Activated naive CD4-positive, alpha-beta T cell (primary cell): ENCODE data around the gene LHFPL6.
"Not testable (repeated sequence)": the region's sequence is repeated elsewhere in the genome, so short reads cannot be mapped to it uniquely, and the experiment has no call there.

ENCODE experiments used
- DNase-seq, 4 experiments: peaks; one replicate each; lab custom pipeline; 2025; lab: John Stamatoyannopoulos, UW

LHFPL6 gene

DNA sequence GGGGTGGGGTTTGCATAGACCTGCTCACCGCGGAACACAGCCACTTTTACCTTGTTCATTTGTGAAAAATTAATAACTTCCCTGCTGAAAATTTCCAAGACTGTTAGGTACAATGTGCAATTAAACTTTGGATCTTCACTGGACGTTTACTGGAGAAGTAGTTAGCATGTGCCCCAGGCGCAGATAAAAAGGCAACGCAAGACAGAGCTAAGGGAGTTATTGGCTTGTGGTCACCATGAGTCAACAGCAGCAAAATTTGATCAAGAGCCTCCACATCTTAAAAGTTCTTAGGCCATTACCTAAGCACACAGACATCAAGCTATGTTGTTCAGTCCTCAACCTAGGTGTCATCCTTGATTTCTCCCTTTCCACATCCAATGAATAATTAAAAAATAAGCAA, 257.0 kb downstream of the LHFPL6 start:
- DNase-seq: no peak

DNA sequence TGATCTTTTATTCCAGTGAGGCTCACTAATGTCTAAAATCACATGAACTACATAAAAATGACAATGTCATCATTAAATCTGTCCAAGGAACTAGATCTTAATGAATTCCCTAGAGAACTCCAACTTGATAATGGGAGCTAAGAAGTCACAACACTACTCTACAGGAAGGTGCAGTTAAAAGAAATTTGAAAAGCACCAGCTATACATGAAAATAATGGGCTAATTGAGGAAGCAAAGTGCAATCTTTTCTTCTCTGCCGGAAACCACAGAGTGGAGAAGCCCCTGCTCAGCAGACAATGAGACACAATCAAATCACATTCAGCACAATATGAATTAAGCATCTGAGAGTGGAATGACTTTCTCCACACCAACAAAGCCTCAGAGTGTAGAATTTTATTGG, 261.7 kb downstream of the LHFPL6 start:
- no peak for DNase-seq

DNA sequence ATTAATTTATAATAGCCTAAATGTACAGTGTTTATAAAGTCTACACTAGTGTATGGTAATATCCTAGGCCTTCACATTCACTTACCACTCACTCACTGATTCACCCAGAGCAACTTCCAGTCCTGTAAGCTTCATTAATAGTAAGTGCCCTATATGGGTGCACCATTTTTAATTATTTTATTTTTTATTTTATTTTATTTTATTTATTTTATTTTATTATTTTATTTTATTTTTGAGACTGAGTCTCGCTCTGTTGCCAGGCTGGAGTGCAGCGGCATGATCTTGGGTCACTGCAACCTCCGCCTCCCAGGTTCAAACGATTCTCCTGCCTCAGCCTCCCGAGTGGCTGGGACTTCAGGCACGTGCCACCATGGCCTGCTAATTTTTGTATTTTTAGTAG, 264.9 kb downstream of the LHFPL6 start:
- DNase-seq: not testable (repeated sequence)

DNA sequence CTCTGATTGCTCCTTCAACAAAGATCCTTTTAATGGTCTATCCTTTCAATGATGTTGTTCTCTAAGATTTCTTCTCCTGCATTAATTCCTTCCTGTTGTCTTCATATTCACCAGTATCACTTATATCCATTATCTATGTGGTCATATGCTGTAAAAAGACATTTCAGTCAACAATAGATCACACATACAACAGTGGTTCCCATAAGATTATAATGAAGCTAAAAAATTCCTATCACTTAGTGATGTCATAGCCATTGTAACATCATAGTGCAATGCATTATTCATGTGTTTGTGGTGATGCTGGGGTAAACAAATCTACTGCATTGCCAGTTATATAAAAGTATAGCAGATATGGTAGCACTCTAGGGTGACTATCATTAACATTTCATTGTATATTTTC, 266.1 kb downstream of the LHFPL6 start:
- no peak for DNase-seq

DNA sequence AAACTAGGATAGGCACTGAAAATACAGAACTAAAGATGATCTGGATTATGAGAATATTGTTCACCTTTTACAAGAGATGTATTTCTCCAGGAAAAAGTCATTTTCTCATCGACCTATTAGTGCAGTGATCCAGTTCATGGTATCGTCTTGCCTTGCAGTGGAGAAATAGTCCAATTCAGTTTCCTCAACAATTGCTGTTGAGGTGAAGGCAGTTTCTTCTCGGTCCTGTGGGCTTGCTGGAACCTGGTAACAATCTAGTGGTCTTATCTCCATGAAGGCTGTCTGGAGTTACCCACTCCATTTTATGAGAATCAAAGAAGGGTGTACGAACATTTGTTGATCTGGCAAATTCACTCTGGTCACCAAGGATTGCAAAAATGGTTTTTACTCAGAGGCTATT, 266.8 kb downstream of the LHFPL6 start:
- no peak for DNase-seq

DNA sequence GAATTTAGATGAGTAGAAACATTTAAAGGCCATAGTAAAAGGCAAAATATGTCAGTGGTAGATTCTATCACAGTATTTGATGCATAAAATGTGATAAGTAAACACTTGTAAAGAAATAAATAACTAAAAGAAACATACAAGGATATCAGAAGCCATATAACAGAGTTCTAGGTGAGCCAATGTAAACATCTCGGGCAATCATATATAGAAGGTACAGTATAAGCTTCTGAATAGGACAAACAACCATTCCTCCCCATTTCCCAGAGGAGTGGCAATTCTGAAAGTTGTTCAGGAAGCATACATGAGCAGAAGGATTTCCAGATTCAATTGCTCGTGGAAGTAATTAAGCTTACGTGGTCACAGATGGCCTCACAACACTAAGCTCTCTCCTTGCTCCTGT, 267.3 kb downstream of the LHFPL6 start:
- no peak for DNase-seq

DNA sequence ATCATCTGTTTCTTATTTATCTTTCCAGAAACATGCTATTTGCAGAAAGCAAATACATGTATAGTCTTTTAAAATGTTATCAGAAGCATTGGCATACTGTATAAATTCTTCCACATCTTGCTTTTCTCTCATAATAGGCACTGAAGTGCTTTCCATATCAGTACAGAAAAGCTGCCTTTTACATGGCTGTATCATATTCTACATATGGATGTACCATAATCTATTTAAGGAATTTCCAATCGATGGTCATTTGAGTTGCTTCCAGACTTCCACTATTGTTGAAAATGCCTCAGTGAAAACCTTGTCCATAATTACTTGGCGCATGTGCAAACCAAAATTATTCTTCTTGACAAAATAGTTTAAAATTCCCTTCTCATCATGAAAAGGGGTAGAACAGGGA, 272.5 kb downstream of the LHFPL6 start:
- no peak for DNase-seq

DNA sequence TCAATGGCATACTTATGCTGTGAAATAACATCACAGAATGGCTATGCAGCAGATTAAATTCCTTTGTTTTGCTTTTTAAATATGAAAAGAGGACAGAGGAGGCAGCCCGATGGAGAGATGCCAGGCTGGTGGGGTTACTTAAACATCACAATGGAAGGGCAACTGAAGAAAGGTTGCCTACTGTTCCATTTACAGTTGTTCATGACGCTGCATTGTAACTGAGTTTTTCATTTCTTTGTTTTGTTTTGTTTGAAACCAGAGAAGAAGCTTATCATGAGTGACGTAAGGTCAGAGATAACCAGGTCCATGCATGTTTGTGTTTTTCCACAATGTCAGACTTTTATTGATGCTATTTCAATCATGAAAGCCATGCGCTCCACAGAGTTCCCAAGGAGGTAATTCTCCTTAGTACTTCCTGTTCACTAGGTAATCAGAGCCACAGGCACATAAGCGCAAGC, 273.8 kb downstream of the LHFPL6 start:
- DNase-seq: no peak

DNA sequence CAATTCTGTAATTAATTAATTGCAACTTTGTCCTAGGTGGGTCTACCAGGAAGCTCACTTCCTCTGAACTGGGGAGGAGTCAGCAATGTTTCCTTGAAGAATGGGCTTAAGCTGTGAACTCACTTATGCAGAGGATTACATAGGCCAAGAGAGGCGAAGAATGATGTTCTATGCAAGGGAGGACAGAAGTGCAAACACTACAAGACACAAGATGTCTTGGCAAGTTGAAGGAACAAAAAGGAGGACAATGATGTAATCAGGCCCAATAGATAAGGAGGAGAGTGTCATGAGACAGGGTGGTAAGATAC, 275.9 kb downstream of the LHFPL6 start:
- DNase-seq: no peak

DNA sequence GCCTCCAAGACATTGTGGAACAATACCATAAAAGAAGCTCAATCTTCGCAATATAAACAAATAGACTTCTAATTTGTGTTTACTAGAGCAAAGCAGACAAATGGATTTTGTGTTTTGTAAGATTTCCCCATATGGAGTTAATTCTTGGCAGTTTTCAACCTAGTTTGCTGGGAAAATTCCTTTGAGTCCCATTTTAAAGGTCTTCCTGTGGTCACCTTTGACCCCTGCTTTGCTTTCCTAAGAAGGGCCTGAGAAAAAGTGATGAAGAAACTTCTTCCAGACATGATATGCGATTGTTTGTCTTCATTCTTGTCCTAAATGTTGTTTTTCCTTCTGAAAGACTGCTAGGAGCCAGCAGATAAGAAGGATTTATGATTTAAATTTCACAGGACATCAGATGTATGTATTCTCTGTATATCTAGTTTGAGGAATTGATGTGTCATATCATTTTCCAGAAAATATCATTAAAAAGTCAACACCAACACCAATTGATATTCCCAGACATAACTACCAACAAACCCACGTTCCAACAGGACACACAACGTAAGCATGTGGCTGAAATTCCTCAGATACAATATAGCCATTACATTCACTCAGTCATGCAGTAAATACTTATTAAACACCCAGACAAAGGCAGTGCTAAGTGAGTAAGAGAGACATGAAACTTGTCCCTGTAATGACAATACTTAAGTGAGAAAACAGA, 276.4 kb downstream of the LHFPL6 start:
- no peak for DNase-seq

DNA sequence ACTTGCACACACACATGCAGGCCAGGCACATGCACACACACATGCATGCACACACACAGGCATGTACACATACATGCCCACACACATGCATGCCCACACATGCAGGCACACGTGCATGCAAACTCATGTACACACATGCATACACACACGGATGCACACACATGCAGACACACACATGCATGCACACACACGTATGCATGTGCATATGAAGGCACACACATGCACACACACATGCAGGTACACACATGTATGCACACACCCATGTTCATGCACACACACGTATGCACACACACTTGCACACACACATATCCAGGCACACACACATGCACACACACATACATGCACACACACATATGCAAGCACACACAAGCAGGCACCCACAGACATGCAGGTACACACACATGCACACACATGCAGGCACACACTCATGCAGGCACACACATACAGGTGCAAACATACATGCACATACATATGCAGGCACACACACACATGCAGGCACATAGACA, 278.1 kb downstream of the LHFPL6 start:
- DNase-seq: no peak

DNA sequence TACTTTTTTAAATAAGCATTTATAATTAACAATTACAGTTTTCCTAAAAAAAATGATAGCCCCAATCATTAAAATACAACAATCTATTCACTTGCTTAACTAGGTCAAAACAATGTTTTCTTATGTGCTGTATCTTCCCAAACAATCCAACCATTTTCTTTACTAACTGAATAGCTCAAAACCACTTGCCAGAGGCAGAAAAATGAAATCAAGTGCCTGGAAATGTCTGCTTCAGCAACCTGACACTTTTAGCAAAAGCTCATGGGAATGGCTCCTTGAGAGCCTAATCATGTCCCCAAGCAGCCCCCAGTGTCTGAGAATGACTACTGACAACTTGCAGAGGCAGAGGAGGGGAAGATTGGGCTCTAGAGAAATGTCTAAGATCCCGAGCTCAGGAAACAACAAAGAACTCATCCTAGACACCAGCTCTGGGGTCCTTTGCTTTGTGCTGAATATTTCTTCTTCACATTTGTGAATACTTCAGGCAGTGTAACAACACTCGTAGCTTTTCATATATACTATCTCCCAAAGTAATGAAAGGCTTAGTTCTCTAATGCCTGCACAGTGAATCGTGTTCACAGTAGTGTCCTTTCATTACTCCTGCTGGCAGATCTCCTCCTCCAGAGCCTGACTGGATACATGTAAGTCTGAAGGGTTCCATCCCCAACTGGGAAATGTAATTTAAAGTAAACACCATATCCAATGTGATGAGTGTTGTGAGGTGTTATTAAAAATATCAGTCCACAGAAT, 280.0 kb downstream of the LHFPL6 start:
- no peak for DNase-seq

DNA sequence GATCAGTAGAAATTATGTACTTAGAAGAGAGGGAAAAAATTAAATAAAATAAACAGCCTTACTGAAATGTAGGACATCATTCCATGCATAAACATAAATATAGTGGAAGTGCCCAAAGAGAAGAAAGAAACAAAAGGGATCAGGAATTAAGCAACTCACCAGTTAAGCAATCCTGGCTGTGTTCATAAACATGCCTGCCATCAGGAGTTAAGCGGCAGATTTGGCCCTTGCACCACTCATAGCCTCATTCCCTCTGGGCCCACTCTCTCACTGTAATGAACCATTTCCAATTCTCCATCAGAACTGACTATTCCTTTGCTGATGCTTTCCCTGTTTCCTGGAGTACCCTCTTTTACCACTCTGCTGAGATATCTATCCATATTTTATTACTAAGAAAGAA, 281.4 kb downstream of the LHFPL6 start:
- DNase-seq: no peak

DNA sequence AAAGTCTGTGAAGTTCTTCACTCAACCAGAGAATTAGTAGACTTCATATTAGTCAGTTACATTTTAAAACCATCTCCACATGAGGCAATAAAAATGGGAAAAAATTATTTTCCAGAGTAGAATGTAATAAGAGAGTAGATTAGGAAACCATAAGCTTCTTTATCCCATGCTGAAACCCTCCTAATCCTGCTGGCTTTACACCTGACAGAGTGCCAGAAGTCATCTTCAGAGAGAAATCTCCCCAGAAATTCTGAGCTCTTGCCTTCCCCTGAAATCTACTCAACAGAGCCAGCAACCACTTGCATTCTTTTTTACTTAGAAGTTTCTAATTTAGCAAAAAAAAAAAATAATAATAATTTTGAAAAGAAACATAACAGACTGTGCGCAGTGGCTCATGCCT, 284.8 kb downstream of the LHFPL6 start:
- DNase-seq: no peak

DNA sequence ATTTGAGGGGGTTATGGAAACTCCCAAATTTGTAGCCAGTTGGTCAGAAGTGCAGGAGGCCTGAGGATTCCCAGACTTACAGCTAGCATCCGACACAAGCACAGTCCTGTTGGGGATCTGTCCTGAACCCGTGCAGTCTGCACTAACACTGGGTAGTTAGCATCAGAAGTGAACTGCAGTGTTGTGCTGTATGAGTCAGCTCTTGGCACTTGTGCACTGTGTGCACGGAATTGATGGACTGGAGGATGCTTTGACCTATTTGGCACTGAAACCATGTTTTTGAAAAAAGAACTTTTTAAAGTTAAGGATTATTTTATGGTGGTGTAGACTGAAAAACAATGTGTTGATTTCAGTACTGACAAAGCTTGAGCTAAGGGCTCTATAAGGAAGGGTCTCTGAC, 285.7 kb downstream of the LHFPL6 start:
- DNase-seq: no peak

DNA sequence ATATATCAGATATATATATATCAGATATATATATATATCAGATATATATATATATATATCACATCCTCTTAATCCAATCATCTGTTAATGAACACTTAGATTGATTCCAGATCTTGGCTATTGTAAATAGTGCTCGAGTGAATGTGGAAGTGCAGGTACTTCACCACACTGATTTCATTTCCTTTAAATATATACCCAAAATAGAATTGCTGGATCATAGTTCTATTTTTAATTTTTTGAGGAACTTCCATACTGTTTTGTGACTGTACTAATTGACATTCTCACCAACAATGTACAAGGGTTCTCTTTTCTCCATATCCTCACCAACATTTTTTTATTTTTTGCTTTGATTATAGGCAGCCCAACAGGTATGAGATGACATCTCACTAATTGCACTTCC, 287.2 kb downstream of the LHFPL6 start:
- no peak for DNase-seq

DNA sequence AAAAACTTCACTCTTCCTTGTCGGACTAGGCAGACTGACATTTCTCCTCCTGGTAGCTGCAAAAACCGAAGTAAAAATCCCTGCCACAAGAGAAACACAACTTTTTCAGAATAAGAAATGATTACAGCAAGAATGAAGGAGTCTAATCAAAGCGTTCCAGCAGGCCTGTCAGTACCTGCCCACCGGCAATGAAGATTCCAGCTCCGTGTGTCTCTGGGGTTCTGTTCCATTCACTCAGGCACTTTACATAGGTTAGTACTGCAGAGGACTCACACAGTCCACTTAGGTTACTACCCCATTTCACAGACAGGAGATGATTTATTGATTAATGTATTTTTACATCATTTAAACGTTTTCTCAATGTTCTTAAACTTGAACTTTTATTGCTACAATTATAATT, 289.3 kb downstream of the LHFPL6 start:
- DNase-seq: no peak

DNA sequence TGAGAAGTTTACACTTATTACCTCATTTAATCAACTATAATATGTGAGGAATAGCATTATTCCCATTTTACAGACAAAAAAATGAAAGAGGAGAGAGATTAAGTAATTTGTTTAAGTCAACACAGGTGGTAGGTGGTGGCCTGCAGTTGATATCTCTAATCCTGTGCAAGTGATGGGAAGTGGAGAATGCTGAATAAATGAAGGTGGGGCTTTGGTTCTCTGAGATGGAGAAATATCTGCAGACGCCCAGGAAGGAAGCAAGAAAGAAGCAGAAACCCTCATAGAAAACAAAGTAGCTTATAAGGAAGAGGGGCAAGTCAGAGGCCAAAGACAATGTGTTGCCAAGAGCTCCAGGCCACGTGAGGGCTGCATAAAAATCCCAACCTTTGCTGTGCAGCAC, 290.4 kb downstream of the LHFPL6 start:
- DNase-seq: no peak

DNA sequence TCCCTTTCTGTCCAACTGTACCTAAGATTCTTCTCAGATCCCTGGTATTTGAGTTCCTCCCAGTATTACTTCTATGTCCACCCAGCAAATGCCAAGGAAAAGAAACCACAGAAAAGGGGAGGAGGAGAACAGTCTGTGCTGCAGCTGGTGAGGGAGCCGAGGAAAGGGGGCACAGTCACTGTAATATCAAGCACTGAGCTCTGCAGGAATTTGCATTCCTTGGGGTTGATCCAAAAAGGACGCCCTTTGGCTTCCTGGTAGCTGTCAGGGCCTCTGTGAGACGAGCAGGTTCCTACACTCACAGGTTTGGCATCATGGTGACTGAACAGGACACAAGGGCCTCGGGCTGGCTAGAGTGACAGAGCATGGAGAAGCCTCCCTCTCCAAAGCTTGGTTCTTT, 291.4 kb downstream of the LHFPL6 start:
- no peak for DNase-seq

DNA sequence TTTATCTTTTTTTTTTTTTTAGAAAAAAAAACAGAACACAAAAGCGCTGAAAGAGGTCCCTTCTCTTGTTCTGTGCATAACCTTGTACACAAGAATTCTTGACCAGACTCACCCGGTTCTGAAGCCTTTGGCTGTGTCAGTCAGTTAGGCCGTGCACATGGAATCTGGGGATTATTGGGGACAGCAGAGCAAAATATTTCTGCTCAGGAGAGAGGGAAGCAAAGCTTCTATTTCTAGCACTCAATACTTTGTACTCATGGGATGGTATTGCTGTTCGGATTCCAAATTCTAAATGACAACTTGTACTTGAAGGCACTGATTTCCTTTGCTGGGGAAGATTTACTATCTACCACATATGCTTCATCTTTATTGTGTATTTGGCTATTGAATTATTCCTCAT, 292.0 kb downstream of the LHFPL6 start:
- DNase-seq: no peak

DNA sequence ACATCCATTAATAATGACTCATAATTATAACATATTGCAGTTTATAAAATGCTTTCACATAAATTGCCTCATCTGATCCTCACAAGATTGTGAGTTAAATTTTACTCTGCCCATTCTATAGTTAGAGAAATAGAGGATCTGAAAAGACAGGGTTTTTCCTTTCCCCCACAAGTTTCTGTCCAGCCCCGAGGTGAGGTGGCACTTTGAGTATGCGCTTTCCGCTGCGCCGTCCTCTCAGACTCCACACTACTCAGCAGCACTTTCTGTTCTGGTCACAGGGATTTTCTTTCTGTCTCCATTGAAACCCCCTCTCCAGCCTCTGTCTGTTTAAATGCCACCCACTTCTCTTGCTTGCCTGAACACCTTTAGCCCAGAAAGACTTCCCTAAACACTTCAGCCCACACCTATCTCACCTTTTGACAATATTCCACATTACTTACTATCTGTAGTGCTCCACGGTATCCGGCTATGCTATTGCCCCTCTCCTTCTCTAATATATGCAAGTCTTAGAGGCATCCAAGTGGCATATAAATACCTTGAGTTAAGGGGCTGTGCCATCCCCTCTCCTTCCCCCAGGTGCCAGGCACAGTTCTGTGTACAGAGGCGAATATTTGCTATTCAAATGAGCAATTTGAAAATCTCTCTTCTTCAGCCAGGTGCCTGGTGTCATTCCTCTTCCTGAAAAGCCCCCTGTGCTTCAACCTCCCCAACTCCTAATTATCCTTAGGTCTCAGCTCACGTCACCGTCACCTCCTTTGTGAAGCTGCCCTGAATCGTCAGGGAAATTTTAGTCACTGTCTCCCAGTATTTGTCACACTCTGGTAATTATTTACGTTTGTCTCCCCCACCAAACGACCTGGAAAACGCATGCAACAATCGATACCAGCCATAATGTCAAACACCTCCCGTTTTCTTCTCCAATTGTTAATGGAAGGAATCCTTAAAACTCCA, 296.1 kb downstream of the LHFPL6 start:
- no peak for DNase-seq

DNA sequence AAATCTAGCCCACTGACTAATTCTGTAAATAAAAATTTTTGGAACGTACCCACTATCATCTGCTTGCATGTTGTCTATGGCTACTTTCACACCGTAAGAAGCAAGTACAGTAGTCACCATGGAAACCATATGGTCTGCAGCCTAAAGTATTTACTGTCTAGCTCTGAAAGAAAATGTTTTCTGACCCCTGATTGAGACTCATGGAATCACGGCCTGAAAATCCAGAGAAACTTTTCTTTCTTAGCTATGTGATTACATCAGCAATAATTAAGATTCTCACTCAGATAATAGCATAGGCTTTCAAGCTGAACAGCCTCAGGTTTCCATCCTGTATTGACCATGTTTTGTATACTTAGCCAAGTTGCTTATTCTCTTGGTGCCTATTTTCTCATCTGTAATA, 300.2 kb downstream of the LHFPL6 start:
- DNase-seq: no peak

DNA sequence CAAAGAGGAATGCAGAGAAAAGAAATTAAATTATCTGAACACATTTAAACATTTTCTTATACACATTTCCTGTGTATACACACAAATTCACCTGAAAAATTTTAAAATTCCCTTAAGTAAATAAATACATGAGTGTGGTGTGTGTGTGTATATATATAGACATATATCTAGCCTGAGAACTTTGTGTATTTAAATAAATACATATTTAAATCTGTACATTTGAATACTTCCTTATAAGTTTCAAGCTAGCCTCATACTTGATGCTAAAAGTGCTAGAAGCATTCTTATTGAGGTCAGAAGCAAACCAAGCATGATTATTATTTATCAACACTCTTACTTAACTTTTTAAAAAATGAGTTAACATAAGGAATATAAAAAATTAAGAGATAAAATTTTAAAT, 304.0 kb downstream of the LHFPL6 start:
- no peak for DNase-seq
